IPS DF 6.9 (cell line): Measurements from ENCODE around the gene IGFBP2.
"Not testable (repeated sequence)": the region's sequence is repeated elsewhere in the genome, so short reads cannot be mapped to it uniquely, and the experiment has no call there.

ENCODE experiments used
- DNase-seq: peaks from one replicate; pipeline ENCODE4 v3.0.0-alpha.2; 2013; ENCODE audit warnings: low read depth, low spot score
- H3K27ac ChIP-seq: one replicate; pipeline ENCODE4 v1.5.1; 2013; ENCODE audit warnings: low read length, control low read depth
- H3K27me3 ChIP-seq: 2 replicates; pipeline ENCODE4 v1.6.1; 2013; ENCODE audit warnings: mild to moderate bottlenecking, low read length; ENCODE audit not compliant: control insufficient read depth, insufficient read depth
- H3K36me3 ChIP-seq: 2 replicates; pipeline ENCODE4 v1.6.1; 2013; ENCODE audit warnings: low read length; ENCODE audit not compliant: control insufficient read depth, insufficient read depth
- H3K4me1 ChIP-seq: 2 replicates; pipeline ENCODE4 v1.6.1; 2013; ENCODE audit warnings: low read length; ENCODE audit not compliant: control insufficient read depth, insufficient read depth
- H3K4me3 ChIP-seq: 2 replicates; pipeline ENCODE4 v1.5.1; 2013; ENCODE audit warnings: mild to moderate bottlenecking, low read length
- H3K9me3 ChIP-seq: 2 replicates; pipeline ENCODE4 v1.6.1; 2013; ENCODE audit warnings: low read length, inconsistent platforms; ENCODE audit not compliant: control insufficient read depth, insufficient read depth
- WGBS: extraction: QIAGEN DNeasy Blood & Tissue Kit; methylation state at CpG from one replicate; pipeline ENCODE4 v1.1.7; 2013; ENCODE audit warnings: mixed read lengths, missing lambda C conversion rate; ENCODE audit not compliant: insufficient read length, insufficient coverage; 5-methylcytosine and 5-hydroxymethylcytosine counted together

Gene IGFBP2

GRCh38 chr2:216596980-216597509, 36.2 kb upstream of the IGFBP2 start:
- DNase-seq, result no peak
- Histone ChIP-seq H3K9me3 (no peaks in the 10 kb centered on the region), H3K4me3 (no peak overlapping the region), H3K27ac (no peak overlapping the region), H3K27me3 (no peaks in the 10 kb centered on the region), H3K36me3 (no peaks in the 10 kb centered on the region), H3K4me1 (no peaks in the 10 kb centered on the region)
- WGBS, result no CpG with 5 or more reads among the region's 5 CpGs

- DNase-seq, H3K4me3 ChIP-seq, H3K9me3 ChIP-seq, H3K4me1 ChIP-seq, H3K36me3 ChIP-seq, H3K27ac ChIP-seq, H3K27me3 ChIP-seq: not testable (repeated sequence)
- WGBS, result no CpG with 5 or more reads among the region's 7 CpGs
These were observed 35.4 kb upstream of the IGFBP2 start for GRCh38 chr2:216597825-216598224.

- DNase-seq, result no peak
- H3K4me1 ChIP-seq, result peaks cover 7% of the 10 kb centered on the region
- no peak overlapping the region for H3K27ac ChIP-seq
- H3K9me3 ChIP-seq, result no peaks in the 10 kb centered on the region
- no CpG with 5 or more reads among the region's 12 CpGs for WGBS
- H3K36me3 ChIP-seq, result no peaks in the 10 kb centered on the region
- no peak overlapping the region for H3K4me3 ChIP-seq
- no peaks in the 10 kb centered on the region for H3K27me3 ChIP-seq
These were observed 31.4 kb upstream of the IGFBP2 start for GRCh38 chr2:216601632-216602409.

GRCh38 chr2:216603010-216603883, 30.0 kb upstream of the IGFBP2 start:
- Histone ChIP-seq H3K4me3 (no peak overlapping the region), H3K9me3 (no peaks in the 10 kb centered on the region), H3K36me3 (no peaks in the 10 kb centered on the region), H3K27ac (no peak overlapping the region), H3K27me3 (no peaks in the 10 kb centered on the region), H3K4me1 (peaks cover 7% of the 10 kb centered on the region)
- DNase-seq, result no peak
- WGBS, result 100% methylated on average over 1 of the region's 9 CpGs

- Histone ChIP-seq H3K4me3 (no peak overlapping the region), H3K27ac (no peak overlapping the region), H3K36me3 (no peaks in the 10 kb centered on the region), H3K4me1 (peaks cover 7% of the 10 kb centered on the region), H3K9me3 (no peaks in the 10 kb centered on the region), H3K27me3 (no peaks in the 10 kb centered on the region)
- DNase-seq, result no peak
- no CpG with 5 or more reads among the region's 3 CpGs for WGBS
These were observed 29.4 kb upstream of the IGFBP2 start for GRCh38 chr2:216603884-216604245.

GRCh38 chr2:216604458-216604857, 28.8 kb upstream of the IGFBP2 start:
- H3K4me3 ChIP-seq, result no peak overlapping the region
- DNase-seq, result no peak
- H3K27ac ChIP-seq, result no peak overlapping the region
- H3K36me3 ChIP-seq, result no peaks in the 10 kb centered on the region
- peaks cover 7% of the 10 kb centered on the region for H3K4me1 ChIP-seq
- no peaks in the 10 kb centered on the region for H3K27me3 ChIP-seq
- no peaks in the 10 kb centered on the region for H3K9me3 ChIP-seq

GRCh38 chr2:216606551-216607276, 26.5 kb upstream of the IGFBP2 start:
- no peak for DNase-seq

GRCh38 chr2:216607277-216607560, 26.0 kb upstream of the IGFBP2 start:
- H3K27ac ChIP-seq, result no peak overlapping the region
- WGBS, result no CpG with 5 or more reads among the region's 10 CpGs

More at GRCh38 chr2:216606551-216607276, 26.5 kb upstream of the IGFBP2 start:
- Histone ChIP-seq H3K27me3 (no peaks in the 10 kb centered on the region), H3K36me3 (no peaks in the 10 kb centered on the region), H3K9me3 (no peaks in the 10 kb centered on the region), H3K4me3 (no peak overlapping the region; the same call in 1 of the 2 replicates), H3K4me1 (peaks cover 7% of the 10 kb centered on the region), H3K27ac (no peak overlapping the region)
- WGBS, result no CpG with 5 or more reads among the region's 20 CpGs

GRCh38 chr2:216608525-216608924, 24.7 kb upstream of the IGFBP2 start:
- no peak overlapping the region for H3K4me3 ChIP-seq
- H3K27me3 ChIP-seq, result no peaks in the 10 kb centered on the region
- no peaks in the 10 kb centered on the region for H3K9me3 ChIP-seq
- no CpG with 5 or more reads among the region's 5 CpGs for WGBS
- no peak for DNase-seq
- no peaks in the 10 kb centered on the region for H3K36me3 ChIP-seq
- no peak overlapping the region for H3K27ac ChIP-seq
- peaks cover 4% of the 10 kb centered on the region; the same call in 1 of the 2 replicates for H3K4me1 ChIP-seq

More at GRCh38 chr2:216607277-216607560, 26.0 kb upstream of the IGFBP2 start:
- Histone ChIP-seq H3K4me3 (no peak overlapping the region), H3K27me3 (no peaks in the 10 kb centered on the region), H3K9me3 (no peaks in the 10 kb centered on the region), H3K36me3 (no peaks in the 10 kb centered on the region), H3K4me1 (peaks cover 7% of the 10 kb centered on the region)
- no peak for DNase-seq
